HTR-8/SVneo (cell line): Measurements from ENCODE around the gene MKRN2OS.
A peak's percentile ranks its signal among the peaks of the same experiment; 100 is the strongest.

ENCODE experiments used
- DNase-seq: peaks from one replicate; pipeline ENCODE4 v3.0.0; 2011; ENCODE audit warnings: low spot score, mixed read lengths; ENCODE audit not compliant: insufficient read length
- FAIRE-seq: peaks from 2 replicates; lab custom pipeline; 2011; peaks lifted over from hg19 to GRCh38; lab: Jason Lieb, UNC

MKRN2OS gene

DNA sequence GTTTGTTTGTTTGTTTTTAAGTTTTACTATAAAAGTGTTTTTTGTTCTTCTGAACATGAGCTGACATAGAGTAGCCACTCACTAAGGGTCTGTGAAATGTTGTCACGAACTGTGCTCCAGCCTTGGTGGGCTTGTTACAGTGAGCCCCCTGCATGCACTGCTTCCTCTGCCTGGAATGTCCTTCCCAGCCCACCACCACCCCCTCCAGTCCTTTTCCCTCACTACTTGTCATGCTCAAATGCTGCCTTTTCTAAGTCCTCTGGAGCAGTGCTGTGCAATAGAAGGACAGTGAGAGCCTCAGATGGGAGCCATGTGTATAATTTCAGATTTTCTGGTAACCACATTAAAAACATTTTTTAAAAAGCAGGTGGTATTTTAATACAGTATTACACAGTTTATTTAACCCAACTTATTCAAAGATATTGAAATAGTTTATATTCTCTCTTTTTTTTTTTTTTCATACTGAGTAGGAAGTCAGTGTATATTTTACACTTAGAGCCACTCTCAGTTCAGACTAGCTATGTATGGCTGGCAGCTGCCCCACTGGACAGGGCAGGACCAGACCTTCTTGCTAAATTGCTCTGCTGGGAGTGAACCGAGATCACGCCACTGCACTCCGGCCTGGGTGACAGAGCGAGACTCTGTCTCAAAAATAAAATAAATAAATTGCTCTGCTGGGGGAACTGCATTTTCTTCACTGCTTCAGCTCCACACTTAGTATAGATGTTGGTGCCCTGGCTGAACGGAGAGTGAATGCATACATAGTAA, 26.9 kb downstream of the MKRN2OS start:
- DNase-seq (no peak), FAIRE-seq (no peak)

DNA sequence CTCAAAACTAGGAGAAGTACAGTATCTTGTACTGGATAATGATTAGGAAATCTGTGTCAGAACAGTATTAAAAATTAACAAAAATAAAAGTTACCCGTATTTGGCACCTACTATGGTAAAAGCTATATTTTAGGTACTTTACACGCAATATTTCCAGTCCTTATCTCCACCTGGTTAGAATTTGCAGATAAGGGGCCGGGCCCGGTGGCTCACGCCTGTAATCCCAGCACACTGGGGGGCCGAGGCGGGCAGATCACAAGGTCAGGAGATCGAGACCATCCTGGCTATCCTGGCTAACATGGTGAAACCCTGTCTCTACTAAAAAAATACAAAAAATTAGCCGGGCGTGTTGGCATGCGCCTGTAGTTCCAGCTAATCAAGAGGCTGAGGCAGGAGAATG, 28.4 kb downstream of the MKRN2OS start:
- DNase-seq, result no peak
- FAIRE-seq, result no peak

DNA sequence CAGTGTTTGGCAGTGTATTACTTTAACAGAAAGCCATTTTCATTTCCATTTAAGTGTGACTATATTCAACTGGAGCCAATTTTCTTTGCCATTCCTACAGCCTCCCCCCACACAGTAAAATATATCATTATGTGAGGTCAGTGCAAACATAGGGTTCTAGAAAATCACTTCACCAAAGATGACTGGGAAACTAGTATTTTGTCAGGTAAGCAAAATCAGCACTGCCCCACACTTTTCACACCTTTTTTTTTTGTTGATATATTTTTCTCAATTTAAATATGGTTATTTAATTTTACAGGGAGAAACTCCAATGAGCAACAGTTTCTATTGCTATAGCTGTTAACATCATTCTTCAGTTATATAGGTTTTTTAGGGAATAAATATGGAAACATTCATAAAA, 29.7 kb downstream of the MKRN2OS start:
- DNase-seq, result no peak
- no peak for FAIRE-seq

DNA sequence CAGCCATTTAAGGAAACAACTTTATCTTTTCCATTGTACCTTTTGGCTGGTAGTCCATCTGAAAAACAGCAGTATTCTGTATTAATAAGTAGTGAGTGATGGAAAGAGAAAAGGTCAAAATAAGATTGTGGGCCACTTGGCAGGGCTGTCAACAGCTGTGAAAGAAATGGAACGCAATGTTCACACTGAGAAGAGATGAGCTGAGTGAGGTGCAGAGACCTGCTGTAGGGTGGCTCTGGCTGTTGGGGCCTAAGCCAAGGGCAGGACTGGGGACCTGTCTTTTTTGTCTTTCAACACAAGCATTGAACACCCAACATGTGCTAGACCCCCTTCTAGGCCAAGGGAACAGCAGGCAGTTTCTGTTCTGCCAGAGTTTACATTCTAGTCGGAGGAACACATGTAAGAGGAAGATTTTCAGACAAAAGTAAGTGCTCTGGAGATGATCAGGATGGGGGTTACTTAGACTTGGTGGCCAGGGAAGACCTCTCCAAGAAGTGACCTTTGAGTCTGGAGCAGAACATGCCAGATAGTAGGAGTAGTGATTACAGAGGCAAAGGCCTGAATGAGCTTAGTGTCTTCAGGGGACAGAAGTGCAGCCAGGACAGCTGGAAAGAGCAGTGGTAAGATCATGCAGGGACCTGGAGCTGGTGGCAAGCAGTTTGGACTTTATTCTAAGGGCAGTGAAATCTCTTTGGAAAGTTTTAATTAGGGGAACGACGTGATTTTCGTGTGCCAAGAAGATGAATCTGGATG, 31.4 kb downstream of the MKRN2OS start:
- no peak for FAIRE-seq
- DNase-seq, result no peak

DNA sequence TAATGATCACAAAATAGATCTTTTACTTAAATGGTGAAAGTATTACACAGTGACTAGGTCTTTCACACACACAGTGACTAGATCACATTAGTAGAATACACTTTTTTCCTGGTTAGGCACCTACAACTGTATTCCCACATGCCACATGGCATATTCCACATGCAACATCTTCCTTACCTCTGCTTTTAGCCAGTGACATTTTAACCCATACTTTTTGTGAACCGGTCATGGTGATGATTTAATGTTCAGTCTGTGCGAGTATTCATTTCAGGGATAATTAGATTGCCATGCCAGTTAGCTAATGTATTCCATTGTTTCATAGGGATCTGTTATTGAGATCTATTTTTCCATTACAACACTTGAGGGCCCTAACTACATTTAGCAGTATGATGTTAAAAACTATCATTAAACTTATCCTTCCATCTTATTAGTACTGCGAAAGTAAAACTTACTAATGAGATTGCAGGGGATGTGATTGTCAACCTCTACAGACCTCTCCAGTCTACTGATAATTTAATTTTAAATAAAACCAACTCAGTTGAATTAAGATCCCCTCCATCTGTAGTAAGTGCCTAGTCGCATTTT, 32.7 kb downstream of the MKRN2OS start:
- no peak for DNase-seq
- FAIRE-seq, result no peak

DNA sequence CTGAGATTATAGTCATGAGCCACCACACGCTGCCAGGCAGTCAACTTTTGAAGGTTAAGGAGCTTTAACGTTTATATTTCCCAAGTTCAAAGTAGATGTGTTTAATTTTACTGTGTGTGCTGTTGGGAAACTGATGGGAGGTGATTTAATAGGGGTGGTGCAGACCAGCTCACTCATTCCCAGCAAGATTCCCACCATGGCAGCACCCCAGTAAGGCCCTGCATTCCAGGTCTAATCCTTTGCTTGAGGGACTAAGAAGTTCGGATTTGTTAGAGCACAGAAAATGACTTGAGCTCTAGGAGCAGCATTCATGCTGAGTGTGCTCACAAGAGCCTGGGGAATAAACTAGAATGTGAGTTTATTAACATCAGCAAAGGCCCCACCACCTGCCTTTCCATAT, 35.8 kb downstream of the MKRN2OS start:
- DNase-seq (no peak), FAIRE-seq (no peak)

DNA sequence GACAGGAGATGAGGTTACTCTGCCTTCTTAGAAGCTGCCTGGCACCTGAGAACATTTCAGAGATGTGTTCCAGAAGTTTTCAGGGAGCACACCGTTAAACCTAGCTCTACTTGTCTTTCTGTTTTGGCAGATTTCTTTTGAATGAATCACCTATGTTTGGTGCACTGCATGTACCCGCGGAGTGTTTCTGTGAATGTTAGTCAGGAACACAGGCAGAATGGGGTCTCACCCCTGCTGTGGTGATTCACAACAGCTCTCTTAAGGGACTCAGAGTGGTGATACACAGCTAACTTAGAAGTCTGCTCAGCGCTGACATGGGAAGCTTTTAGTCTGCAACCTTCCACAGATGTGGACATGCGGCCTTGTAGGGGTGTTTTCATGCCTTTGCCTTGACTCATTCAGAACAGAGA, 37.0 kb downstream of the MKRN2OS start:
- peak; percentile 65 for DNase-seq

DNA sequence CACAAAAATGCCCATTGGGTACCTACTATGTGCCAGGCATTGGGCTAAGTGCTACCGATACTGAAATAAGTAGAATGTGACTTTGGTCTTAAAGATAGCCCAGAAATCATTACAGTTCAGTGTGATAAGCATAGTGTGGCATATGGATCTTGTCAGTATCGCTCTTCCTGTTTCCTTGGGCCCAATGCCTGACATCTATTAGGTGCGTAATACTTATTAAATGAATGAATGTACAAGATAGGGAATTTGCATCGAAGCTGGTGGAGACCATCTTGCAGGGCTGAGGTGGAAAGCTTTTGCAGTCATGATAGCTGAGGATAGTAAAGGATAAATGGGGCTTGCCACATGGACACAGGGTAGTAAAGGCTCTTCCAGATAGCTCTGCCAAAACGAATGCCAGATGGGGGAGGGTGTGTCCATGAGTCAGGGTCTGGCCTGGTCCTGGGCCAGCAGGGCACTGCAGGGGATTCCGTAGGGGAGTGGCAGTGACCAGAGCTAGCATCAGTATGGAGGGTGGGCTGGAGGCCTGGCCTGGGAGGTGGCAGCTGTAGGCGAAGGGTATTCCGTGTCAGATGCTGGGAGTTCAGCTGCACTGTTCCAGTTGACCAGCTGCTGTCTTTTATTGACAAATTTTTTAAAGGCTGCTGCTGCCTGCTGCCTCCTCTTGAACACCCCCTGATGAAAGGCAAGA, 37.6 kb downstream of the MKRN2OS start:
- FAIRE-seq (no peak), DNase-seq (peak; percentile 26)

More for the DNA sequence above, 37.0 kb downstream of the MKRN2OS start:
- no peak for FAIRE-seq

DNA sequence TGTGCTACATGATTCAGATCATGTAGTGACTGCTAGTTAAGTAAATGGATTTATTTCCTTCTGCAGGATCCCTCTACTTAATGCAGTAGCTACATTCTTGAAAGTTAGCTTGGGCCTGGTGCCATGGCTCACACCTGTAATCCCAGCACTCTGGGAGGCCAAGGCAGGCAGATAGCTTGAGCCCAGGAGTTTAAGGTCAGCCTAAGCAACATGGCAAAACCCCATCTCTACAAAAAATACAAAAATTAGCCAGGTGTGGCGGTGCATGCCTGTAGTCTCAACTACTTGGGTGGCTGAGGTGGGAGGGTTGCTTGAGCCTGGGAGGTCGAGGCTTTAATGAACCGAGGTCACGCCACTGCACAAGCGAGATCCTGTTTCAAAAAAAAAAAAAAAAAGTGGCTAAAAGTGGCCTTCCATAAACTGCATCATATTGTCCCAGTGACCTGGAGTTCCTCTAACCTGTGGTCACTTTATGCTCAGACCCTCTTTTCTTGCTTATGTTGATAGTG, 39.0 kb downstream of the MKRN2OS start:
- no peak for DNase-seq
- FAIRE-seq, result no peak

DNA sequence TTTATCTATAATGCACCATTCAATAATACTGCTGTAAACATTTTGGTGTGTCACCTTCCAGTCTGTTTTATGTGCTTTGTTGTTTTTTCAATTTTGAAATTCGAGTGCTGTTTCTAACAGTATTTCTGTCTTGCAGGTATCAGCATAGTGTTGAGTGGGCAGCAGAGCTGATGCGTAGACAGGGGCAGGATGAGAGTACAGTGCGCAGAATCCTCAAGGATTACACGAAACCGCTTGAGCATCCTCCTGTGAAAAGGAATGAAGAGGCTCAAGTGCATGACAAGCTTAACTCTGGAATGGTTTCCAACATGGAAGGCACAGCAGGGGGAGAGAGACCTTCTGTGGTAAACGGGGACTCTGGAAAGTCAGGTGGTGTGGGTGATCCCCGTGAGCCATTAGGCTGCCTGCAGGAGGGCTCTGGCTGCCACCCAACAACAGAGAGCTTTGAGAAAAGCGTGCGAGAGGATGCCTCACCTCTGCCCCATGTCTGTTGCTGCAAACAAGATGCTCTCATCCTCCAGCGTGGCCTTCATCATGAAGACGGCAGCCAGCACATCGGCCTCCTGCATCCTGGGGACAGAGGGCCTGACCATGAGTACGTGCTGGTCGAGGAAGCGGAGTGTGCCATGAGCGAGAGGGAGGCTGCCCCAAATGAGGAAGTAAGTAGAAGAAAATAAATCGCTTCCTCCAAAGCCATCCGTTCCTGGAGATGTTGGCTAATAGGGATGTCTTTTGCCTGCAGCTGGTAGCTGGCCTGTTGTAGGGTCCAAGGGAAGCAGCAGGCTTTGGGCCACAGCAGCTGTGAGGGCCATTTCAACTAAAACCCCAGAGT, 42.0 kb downstream of the MKRN2OS start:
- DNase-seq (no peak), FAIRE-seq (no peak)

DNA sequence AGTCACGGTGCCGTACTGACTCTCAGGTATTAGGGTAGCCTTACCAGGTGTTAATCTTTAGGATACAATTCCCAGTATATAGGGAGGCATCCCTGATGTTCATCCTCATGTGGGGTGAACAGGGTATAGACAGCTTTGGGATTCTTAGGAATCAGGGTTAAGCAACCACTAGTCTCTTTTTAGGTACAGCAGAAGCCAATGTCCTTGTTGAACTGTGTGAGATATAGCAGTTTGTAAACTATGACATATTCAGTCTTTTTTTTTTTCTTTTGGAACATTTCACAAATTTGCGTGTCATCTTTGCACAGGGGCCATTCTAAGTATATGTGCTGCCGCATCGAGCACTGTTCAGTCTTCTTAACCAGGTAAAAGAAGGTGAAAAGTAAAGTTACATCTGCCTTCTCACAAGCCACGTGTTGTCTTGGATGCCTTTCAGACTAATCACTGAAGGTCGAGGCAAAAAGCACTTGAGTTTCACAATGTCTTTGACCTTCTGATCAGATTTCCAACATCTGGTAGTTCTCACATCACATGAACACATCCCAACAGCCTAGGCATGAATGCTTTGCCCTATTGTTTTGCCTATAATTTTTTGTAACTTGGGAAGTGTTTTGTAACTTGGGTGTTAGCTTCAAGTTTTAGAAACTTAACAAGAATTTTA, 43.8 kb downstream of the MKRN2OS start:
- DNase-seq, result no peak
- no peak for FAIRE-seq

DNA sequence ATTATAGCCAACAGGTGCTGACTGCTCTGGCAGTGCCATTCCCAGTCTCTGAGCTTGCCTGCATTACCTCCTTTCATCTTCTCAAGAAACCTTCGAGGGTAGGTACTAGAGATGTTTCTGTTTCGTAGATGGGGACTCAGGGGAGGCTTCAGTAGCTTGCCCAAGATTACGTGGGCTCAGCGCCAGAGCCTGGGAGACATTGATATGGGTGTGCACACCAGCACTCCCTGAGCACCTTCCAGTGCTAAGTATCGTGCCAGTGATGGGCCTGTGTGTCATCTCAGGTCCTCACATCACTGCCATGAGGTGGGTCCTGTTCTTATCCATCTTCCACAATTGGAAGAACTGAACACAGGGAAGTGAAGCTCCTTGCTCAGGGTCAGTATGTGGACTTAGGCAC, 45.8 kb downstream of the MKRN2OS start:
- DNase-seq (no peak), FAIRE-seq (no peak)

DNA sequence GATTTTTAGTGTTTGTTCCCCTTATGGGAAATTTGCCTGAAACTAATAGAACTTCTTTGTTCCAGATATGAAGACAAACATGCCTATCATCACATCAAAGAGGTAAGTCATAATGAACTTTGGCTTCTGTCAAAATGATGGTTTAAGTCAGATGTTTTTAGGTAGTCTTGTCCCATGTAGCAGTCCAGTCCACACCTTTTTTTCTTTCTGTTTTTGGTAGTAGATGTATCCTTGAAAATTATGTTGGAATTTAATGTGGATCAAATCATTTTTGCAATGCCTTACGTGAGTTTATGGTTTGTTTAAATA, 48.9 kb downstream of the MKRN2OS start:
- no peak for FAIRE-seq

DNA sequence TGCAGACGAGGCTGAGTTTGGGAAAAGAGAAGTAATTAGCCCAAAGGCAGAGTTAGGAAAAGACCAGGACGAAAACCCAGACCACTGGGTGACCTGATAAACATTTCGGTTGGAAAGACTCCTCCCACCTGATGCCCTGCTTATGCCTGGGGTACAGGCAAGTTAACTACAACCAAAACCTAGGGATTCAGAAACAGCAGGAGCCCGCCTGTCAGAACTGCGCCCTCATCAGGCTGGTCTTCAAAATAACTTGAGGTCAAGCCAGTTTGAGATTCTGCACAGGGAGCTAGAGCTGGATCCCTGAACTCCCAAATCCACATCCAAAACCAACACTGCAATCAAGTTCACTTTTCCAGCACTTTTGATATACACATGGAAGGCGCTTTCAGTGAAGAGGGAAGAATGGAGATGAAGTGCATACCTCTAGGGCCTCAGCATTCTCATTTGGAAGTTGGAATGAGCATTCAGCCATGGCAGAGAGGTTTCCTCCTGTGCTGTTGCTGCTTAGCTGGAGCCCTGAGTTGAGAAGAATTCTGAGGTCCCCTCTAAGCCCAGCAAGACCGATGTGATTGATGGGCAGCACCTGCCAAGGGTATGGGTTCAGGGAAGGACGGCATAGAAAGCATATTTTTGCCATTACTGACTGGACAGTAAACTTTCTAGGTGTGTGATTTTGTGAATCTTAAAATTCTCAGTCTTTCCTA, 49.4 kb downstream of the MKRN2OS start:
- no peak for FAIRE-seq
- DNase-seq, result no peak

More for the DNA sequence above, 48.9 kb downstream of the MKRN2OS start:
- no peak for DNase-seq

DNA sequence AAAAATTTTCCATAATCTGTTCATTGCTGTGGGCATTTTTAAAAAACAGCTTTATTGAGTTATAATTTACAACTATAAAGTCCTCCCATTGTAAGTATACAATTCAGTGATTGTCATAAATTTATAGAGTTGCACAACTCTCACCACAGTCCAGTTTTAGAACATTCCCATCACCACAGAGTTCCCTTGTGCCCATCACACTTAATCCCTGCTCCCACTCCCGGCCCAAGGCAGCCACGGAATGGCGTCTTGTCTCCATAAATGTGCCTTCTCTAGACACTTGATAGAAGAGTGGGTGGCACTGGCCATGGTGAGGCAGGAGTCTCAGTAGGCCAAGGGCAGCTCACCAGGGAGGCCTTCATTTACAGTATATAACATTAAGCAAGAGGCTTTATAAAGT, 54.8 kb downstream of the MKRN2OS start:
- DNase-seq (no peak), FAIRE-seq (no peak)

DNA sequence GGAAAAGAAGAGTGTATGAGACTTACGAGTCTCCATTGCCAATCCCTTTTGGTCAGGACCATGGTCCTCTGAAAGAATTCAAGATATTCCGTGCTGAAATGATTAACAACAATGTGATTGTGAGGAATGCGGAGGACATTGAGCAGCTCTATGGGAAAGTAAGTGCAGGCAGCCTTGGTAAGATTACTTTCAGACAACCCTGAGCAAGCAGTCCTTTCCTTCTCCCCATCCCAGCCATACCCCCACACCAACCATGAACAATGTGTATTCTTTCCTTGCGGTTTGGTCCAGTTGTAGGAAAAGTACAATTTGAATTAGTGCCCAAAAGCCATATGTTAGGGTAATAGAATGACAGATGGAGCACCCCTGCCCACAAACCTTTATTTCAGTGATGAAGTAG, 55.5 kb downstream of the MKRN2OS start:
- FAIRE-seq, result no peak
- no peak for DNase-seq
